Measurements from ENCODE around the gene ZFP62.

Gene ZFP62

DNA sequence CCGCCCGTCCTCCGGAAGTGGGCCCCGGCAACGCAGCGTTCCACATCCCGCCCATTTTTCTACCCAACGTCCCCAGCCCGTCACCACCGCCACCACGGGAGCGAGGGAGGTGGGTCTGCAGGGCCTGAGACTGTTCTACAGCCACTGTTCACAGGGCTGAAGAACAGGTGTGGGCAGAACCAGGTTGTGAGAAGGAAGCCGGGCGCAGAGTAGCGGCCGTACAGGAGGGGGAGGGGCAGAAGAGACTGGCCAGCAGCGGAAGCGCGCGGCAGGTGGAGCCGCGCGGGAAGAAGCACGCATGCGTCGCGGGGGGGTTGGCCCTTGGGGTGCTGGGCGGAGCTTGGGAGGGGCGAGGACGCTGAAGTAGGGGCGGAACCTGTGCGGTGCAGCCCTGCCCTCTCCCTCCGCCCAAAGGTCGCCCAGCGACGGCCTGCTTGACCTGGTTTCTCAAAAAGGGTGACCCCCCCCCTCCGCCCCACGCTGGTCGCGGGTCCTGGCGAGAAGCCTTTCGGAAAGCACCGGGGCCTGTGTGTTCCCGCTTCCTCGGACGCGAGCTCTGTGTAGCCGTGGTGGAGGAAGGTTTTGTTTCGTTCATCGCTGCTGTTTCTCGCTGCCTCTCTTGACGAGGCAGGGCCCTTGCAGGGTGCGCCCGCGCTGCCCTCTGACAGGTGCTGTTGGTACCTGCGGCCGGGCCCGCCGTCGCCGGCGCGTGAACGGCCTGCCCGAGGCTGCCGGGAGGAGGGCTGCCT is 50.7 kb downstream of the ZFP62 start:
- peak; percentile 96 for DNase-seq

GRCh38 chr5:180809403-180810209 is 51.5 kb downstream of the ZFP62 start:
- DNase-seq: peak; percentile 92

GRCh38 chr5:180808461-180809000 is 52.5 kb downstream of the ZFP62 start:
- DNase-seq: no peak

- no peak for DNase-seq
Observed at GRCh38 chr5:180807654-180808414, 53.2 kb downstream of the ZFP62 start.

DNA sequence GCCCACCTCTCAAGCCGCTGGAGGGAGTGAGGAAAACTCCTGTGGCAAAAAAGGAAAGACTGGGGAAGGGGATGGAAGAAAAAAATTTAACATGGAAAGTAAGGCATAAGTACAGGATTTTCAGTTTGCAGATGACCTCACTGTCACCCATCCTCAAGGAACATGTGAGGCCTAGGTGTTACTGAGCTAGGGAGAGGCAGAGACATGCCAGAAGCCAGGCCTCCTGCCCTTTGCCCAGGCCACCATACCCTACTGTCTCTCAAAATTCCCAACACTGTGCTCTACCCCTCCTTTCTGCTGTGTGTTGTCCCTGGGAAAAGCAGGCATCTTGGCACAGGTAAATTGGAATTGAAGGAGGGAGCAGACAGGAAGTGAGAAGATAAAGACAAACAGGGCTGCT is 54.0 kb downstream of the ZFP62 start:
- no peak for DNase-seq

DNA sequence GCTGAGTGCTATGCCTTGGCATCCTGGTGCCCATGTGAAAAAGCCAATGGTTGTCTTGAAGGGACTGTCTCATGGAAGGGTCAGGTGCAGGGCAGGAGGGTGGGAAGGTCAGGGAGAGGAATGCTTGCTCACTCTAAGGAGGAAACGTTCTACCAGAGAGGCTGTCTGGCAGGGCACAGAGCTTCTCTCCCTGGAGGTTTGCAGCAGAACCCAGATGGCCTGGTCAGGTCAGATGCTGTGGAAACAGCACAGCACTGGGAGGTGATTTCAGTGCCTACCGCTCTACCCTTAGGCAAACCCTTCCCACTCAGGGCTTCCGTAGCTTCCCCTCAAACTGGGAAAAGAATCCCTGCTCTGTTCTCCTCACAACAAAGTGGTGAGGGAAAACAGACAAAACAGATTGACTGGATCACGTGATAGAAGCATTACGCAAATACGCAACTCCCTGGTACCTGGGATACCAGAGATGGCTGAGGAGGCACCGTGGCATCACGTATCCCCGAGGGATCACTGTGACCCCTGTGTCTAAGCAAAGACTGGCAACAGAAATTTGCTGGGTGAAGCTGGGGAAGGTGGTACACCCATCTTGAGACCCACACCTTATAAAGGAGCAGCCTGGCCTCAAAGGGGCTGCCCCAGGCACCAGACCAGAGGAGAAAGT is 54.6 kb downstream of the ZFP62 start:
- no peak for DNase-seq

DNA sequence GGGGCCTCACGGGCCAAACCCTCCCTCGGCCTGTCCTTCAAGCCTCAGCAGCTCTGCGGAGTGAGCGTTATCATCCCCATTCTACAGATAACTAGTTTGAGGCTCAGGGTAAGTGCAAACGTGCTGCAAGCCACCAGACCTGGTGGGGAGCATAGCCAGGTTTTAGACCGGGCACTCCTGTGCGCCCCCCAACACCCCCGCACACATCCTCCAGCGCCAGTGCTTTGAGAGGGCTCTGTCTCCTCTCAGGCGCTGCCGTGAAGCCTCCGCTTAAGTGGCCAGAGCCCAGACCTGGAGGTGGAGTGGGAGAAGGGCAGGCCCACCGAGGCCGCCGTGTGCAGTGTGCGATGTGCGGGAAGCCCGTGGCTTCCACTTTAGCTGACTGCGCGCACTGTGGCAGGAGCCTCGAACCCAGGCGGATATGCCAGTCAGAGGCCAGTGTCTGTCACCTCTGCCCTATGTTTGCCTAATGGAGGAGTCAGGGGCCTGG is 56.9 kb downstream of the ZFP62 start:
- DNase-seq: no peak

- peak; percentile 20 for DNase-seq
Observed at GRCh38 chr5:180803181-180804128, 57.6 kb downstream of the ZFP62 start.

GRCh38 chr5:180802325-180803180 is 58.5 kb downstream of the ZFP62 start, which contains the start of gene MGAT1:
Gene MGAT1 (minus strand): TSS chr5:180802806. CDS start chr5:180792971, 9,835 bp downstream.
- peak; percentile 89 for DNase-seq

- DNase-seq: no peak
Observed at GRCh38 chr5:180801596-180802324, 59.3 kb downstream of the ZFP62 start.

- peak; percentile 82 for DNase-seq
Observed at GRCh38 chr5:180799902-180800801, 60.9 kb downstream of the ZFP62 start.

- DNase-seq: no peak
Observed at GRCh38 chr5:180799194-180799593, 61.9 kb downstream of the ZFP62 start.

DNA sequence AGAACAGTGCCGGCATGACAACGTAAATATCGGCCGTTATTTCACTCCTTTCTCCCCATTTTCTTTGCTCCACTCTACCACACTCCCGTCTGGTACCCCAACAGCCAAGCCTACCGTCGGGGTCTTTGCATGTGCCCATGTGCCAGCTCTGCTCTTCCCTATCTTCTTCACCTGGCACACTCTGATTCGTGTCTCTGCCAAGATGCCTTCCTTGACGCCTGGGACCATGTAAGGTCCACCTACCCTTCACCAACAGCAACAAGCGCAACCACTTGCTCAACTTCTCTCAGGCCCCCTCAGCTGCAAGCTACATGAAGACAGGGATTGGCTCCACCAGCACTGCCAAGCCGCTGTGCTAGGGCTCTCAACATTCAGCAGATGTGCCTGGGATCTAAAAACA is 62.9 kb downstream of the ZFP62 start:
- DNase-seq: no peak

Measured in fibroblast of skin of scalp (primary cell).